Stimulated activated naive CD4-positive, alpha-beta T cell treated with Interleukin-2 at 50 U/mL for 16 hours (primary cell): ENCODE measurements around the gene WNT11.
A peak's percentile ranks its signal among the peaks of the same experiment; 100 is the strongest.

Experiments
- DNase-seq: peaks from one replicate; lab custom pipeline; 2025; lab: John Stamatoyannopoulos, UW

Gene WNT11

DNA sequence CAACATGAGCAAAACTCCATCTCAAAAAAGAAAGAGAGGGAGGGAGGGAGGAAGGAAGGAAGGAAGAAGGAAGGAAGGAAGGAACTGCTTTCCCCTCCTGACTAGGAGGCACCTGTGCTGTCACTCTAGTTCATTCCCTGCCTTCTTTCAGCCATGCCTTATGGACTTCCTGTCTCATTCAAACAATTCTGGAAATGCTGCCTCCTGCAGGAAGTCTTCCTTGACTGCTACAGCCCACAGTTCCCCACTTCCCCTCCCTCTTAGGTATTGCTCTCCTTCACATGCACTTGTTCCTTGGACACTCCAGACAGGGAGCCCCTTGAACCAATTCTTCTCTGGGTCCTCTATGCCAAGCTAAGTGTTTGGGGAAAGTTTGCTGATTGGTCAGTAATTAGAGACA is 31.6 kb upstream of the WNT11 start:
- no peak for DNase-seq

DNA sequence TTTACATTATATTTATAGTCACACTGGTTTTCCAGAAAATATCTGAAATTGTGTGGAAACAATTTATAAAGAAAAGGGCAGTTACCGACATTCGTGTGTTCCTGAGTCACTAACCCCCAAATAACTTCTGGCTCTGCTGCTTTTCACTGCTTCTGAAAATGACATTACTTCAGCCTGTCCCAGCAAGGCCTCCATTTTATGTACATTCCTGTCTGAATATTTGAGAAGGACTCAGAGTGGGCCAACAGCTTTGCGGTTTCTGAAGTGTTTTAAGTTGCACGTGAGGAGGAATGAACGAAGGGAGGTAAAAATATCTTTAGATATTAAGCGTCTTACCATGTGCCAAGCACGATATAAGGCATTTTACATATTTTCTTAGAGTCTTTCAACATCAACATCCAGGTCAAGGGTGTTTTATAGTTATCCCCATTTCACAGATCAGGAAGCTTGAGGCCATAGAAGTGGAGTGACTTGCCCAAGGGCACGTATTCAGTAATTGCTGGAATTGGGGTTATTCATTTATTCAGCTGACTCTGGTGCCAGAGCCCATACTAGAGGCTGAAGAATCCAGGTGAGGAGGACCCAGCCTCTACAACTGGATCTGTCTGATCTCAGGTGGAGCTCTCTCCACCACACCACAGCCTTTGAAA is 30.8 kb upstream of the WNT11 start:
- DNase-seq, result no peak

GRCh38 chr11:76236092-76236999 is 30.0 kb upstream of the WNT11 start:
- DNase-seq, result peak; percentile 41

- DNase-seq, result peak; percentile 80
These were observed 29.2 kb upstream of the WNT11 start for GRCh38 chr11:76235233-76236091.

DNA sequence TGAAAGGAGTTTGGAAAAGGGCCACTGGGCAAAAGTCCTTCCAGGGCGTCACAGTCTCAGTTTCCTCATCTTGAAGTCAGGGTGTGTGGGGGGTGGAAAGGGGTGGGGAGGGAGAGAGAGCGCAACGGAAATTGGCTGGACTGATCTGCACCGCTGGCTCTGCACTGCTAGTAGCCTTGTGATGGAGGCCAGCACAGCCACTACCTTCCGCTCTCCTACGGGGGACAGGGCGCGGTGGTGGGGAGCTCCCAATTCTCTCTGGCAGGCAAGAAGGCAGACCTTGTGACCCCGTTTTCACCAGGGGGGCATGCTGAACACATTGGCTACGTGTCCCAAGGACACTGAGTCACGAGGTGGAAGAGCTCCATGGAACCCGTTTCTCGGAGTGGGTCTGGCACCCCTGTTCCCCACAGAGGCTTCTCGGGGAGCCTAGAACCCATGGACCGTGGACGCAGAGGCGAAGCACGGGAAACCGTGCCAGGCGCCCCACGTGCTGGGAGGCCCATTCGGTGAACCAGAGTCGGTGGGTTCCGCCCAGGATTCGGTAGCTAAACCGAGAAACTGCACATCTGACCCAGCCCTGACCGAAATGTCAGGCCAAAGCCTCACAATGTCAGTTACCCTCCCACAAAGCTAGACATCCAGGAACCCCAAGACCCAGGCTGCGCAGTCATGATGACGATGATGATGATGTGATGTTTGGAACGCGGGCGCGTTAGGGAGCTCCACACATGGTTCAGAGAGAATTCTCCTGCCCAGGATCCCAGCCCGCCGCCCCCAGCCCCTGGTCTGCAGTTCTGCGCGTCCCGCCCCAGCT is 28.3 kb upstream of the WNT11 start:
- peak; percentile 61 for DNase-seq

- DNase-seq, result no peak
These were observed 27.7 kb upstream of the WNT11 start for GRCh38 chr11:76234021-76234415.

GRCh38 chr11:76233196-76233921 is 27.1 kb upstream of the WNT11 start:
- DNase-seq, result no peak

- peak; percentile 24 for DNase-seq
These were observed 25.8 kb upstream of the WNT11 start for GRCh38 chr11:76232026-76232665.

DNA sequence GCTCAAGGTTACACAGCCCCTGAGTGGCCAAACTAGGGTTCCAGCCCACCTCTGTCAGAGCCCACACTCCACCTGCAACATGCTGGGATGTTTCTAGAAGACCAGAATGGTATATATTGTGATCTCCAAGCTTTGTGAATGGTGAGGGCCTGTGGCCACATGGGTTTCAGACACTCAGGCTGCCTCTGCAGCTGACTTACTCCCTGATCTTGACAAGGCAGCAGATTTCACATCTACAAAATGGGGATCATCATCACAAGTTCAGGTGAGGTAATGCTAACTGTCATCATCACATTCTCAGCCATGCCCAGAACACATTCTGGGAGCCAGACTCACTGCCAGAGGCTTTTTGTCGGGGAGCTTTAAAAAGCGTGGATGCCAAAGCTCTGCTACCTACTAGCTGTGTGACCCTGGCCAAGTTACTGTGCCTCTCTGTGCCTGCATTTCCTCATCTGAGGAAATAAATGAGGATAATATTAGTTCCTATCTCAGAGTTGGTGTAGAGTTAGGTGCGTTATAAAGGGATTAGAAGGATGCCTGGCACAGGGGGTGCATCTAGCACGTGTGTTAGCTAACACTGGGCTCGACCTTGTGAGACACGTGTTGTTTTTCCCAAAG is 24.9 kb upstream of the WNT11 start:
- DNase-seq, result no peak

DNA sequence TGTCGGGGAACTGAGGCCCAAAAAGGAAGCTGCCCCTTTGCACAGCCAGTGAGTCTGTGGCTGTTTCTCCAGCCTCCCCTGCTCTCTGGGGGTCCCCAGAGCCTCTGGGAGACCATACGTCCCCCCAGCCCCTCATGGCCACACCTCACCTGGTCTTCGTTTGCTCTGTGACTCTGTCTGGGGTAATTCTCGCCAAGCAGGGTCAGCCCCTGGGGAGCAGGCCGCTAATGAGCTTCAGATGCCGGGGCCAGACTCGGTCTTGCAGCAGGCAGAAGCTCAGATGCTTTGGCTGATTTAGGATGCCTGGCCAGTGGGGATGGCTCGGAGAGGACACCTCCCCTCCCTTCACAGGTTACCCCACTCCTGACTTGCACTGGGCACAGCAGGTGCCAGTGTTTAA is 24.1 kb upstream of the WNT11 start:
- no peak for DNase-seq

- DNase-seq, result no peak
These were observed 23.5 kb upstream of the WNT11 start for GRCh38 chr11:76229690-76230240.

DNA sequence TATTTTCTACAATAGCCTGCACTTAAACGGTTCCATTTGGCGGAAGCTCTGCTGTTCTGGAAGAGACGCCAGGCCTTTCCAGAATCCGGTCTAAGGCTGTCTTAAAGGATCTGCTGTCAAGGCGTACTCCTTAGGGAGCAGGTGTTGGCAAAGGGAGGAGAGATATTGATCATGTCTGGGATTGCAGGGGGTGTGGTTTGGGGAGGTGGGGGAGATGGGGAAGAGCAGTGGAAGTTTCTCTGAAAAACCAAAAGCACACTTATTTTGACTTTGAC is 22.5 kb upstream of the WNT11 start:
- no peak for DNase-seq

DNA sequence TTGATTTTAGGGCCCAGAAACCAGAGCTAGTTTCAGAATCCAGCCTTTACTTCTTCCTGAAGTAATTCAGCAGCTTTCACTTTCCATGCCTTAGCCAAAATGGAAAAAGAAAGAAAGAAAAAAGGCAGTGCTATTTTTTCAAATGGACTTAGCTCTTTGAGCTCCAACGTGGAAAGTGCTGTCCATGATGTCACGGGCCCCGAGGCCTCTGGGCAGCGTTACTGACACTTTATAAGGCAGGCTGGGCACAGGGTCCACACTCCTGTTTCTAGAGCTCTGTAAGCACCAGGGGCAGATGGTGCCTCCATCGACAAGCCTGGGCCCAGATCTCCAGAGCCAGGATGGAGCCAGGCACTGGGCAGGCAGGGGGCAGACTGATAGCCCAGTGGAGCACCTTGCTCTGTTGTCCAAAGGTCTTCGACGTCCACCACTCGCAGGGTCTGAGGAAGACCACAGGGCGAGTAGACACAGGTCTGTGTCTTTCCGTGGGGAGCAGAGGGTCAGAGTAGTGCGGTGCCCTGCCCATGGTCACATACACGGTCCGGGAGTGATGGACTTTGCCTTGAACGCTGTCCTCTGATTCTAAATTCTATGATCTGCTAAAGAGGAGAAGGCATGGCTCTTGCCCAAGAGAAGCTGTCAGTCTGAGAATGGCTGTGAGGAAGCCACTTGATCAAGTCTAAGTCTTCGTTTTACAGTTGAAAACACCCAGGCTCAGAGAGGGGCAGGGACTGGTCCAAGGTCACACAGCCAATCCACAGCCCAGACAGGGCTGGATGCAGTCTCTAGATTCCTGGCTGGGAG is 22.0 kb upstream of the WNT11 start:
- no peak for DNase-seq

DNA sequence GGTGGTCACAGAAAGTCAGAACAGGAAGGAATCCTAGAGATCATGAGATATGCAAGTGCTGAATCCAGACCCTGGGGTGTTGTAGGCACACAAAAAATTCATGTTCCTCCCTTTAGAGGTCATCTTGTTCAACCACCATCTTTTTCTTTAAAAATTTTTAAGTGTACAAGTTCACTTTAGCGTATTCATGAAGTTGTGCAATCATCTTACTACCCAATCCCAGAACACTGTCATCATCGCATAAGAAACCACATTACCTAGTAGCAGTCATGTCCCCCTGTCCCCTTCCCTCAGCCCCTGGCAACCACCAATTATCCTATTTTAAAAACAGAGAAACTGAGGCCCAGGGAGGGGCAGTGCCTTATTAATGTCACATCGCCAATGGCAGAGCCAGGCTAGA is 20.3 kb upstream of the WNT11 start:
- DNase-seq, result no peak

DNA sequence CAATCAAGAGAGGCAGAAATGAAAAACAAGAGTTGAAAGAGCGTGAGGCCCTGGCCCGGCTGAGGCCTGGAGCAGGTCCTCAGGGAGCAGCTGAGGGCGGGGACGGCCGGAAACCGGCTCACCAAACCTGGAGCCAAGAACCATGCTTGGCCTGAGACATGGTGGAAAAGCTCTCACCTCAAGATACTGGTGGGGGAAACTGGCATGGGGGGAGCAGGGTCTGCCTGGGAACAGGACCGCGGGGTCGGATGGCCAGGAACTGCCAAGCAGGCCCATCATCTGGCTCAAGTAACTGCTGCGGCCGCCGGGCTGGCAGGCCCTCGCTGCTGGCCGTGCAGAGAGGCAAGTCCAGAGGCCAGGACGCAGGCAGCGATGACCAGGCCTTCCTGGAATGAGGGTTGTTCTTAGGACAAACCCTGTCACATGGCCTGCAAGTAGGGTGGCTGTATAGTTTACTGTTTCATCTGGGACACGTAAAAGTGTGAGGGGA is 18.9 kb upstream of the WNT11 start:
- no peak for DNase-seq

DNA sequence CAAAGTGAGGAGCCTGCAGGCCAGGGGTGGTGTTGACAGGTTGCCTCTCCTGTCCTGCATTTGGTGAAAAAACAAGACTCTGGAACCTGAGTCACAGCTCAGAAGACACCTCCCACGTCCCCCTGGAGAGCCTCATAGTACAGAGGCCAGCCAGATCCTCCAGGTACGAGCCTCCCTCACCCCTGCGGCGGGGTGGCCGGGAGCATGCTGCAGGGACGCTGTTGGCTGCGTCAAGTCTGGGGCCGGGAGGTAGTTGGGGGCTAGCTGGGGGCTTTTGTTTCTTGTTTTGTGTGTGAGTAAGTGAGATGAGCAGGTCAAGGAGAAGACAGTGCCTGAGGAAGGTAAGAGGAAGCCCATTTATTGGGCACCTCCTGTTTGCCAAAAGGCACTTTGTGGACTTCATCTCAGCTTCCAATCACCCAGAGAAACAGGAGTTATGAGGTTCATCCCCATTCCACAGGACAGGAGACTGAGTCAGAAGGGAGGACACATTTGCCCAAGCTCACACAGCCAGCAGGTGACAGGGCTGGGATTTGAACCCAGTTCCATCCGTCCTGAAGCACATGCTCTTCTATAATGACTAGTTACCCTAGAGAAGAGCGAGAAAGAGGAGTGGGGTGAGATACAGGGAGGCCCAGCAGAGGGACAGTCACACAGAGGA is 18.3 kb upstream of the WNT11 start:
- no peak for DNase-seq

GRCh38 chr11:76221365-76221764 is 15.1 kb upstream of the WNT11 start:
- DNase-seq, result no peak

DNA sequence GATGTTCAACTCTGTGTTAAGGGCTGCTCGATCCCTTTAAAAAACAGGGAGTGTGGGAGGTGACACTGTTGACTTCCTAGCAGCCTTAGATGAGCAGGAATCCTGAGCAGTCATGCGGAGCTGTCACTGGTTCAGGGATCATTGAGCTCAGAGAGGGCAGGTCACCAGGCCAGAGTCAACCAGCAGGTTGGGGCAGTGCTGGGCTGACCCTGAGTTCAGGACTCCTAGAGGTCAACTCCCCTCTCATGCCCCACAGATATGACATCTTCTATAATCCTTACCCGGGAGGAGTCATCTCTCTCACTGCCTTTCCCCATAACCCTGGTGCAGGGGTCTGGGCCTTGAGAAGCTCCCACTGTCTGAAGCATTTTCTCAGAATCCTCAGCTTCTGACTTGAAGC is 12.9 kb upstream of the WNT11 start:
- no peak for DNase-seq
